GM21619 (cell line): Measurements from ENCODE around the gene AOC3.

Experiments
- ATAC-seq: cut with Tn5 transposase; IDR thresholded peaks from one replicate; pipeline ENCODE4 v1.9.1; 2021; ENCODE audit not compliant: unreplicated experiment

Gene AOC3, protein sequence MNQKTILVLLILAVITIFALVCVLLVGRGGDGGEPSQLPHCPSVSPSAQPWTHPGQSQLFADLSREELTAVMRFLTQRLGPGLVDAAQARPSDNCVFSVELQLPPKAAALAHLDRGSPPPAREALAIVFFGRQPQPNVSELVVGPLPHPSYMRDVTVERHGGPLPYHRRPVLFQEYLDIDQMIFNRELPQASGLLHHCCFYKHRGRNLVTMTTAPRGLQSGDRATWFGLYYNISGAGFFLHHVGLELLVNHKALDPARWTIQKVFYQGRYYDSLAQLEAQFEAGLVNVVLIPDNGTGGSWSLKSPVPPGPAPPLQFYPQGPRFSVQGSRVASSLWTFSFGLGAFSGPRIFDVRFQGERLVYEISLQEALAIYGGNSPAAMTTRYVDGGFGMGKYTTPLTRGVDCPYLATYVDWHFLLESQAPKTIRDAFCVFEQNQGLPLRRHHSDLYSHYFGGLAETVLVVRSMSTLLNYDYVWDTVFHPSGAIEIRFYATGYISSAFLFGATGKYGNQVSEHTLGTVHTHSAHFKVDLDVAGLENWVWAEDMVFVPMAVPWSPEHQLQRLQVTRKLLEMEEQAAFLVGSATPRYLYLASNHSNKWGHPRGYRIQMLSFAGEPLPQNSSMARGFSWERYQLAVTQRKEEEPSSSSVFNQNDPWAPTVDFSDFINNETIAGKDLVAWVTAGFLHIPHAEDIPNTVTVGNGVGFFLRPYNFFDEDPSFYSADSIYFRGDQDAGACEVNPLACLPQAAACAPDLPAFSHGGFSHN

DNA sequence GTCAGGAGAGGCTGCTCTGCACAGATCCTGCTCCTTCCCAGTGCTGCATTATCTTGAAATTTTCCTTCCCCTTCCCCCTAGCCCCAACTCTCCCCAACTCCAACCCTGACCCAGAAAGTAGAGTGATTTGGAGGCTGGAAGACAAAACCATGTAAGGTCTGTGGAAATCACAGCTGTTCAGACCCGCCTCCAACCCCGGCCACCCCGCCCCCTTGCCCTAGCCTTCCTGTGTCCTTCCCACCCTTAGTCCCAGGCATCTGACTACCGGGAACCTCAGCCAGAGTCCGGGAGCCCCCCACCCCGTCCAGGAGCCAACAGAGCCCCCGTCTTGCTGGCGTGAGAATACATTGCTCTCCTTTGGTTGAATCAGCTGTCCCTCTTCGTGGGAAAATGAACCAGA lies at the start of gene AOC3:
TSS of gene AOC3 (plus strand) at position 246 of the 400 bp plus-strand sequence. CDS start at position 391, 145 bp downstream.
- ATAC-seq = no peak

DNA sequence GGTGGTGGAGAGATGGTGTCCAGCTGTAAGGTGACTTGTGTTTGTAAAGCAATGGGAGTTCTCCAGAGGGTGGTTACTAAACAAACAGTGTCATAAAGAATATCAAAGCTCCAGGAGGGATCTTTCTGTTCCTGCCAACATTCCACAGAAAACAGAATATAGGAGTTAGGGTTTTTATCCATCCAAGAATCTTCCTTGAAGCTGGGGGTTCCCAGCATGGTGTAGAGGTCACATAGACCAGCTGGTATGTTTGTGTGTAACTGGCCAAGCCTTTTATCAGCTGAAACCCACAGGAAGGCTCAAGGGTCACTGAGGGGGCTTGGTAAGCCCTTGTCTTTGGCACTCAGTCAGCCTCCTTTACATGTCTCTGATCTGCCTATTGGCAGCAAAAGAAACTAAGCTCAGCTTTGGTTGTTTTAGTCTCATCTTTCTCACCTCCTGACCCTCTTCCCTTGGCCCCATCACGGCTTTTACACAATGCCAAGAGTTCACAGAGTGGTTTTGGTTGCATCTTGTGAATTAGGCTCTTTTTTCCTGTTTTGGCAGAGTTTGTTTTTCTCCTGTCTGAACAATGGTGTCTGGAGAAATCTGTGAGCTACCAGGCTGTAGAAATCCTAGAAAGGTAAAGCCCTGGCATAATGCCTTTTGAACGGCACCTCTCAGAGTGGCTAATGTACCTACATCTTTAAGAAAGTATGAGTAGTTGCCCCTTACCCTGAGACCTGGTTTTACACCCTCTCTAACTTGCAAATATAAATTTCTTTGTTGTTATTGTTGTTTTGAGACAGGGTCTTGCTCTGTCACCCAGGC lies 47.7 kb upstream of the AOC3 start:
- no peak for ATAC-seq

DNA sequence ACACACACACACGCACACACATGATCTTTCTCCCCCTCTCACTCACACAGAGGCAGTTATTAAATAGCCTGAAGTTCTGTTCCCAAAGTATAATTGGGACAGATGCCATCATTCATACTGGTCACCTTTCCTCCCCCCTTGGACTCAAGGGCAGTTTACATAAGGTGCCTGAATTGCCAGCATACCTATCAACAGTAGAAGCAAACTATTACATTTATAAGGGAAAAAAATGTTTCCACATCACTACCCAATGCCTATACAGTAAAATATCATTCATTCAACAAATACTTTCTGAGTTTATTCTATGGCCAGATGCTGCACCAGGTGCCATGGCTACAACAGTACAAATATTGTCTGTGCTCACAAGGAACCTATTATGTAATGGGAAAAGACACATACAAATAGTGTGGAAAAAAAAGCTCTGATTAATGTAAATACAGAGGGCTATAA lies 46.1 kb upstream of the AOC3 start:
- ATAC-seq = no peak

DNA sequence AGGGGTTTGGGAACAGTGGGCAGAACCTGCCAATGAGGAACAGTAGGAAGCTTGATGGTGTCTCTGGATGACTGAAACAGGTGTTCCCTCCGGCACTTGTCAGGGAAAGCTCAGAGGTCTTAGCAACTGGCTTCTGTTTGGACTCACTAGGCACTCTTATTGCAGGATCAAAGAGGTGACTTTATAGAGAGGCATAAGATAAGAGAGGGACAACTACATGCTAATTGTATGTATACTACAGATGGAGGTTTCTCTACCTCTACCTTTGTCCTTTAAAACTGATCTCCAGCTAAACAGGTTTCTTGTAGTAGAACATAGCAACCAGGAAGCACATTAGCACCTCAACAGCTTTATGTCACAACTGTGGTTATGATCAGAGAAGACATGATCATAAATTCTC lies 44.8 kb upstream of the AOC3 start:
- ATAC-seq = no peak

DNA sequence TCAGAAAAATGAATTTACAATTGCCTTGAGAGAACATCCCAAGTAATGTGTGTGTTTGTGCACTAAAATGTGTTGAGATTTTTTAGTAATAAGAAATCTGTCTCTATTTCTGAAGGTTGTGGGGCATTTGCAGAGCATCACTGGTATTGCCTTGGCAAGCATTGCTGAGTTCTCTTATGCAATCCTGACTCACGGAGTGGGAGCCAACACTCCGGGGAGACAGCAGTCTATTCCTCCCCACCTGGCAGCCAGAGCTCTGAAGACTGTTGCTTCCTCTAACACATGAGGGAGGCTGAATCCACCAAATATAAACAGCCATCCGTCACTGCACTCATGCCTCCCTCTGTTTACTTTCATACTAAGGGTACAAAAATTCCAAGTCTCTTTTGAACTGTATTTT lies 41.7 kb upstream of the AOC3 start:
- ATAC-seq = no peak

DNA sequence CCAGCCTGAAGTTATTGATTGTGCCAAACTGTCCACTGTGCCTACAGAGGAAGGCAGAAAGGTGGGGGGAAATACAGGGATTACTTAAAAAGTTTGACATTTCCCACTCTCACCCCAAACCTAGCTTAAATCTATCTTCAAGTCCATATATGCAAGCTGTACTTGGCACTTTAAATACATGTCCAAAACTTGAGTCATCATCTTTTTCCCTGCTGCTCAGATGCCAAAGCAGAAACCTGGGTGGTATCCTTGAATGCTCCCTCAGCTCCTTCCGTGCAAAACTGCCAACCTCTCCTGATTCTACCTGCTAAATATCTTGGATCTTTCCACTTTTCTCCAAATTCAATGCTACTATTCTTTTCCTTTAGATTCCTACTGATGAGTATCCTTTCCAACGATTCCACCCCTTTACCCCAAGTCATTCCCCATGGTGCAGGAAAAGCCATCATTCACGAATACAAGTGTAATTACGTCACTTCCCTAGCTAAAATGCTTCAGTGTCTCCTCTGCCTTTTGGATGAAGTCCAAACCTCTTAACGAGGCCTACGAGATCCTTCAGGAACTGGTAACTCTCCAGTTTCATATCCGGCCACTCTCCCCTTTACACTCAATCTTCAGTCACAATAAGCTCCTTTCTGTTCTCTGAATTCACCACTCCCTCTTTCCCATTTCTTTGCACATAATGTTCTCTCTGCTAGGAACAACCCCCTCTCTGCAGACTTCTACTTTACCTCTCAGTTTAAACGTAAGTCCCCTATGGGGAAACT lies 36.2 kb upstream of the AOC3 start:
- ATAC-seq = no peak

DNA sequence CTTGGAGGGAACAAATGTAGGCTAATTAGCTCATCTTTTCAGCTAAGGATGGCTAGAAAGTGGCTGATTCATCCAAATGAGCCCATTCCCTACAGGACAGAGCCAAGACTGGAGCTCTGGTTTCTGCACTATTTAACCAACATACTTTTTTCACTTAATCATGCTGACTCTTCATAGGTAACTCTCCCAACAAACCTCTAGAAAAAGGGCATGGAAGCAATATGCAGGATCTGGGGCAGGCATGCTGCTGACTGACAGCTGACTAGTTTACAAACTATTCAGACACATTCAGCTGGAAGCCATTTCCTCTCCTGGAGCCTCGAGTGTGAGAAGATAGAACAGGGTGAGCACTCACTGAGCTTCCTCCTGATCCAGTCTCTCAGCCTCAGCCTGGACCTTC lies 33.1 kb upstream of the AOC3 start:
- ATAC-seq = no peak

DNA sequence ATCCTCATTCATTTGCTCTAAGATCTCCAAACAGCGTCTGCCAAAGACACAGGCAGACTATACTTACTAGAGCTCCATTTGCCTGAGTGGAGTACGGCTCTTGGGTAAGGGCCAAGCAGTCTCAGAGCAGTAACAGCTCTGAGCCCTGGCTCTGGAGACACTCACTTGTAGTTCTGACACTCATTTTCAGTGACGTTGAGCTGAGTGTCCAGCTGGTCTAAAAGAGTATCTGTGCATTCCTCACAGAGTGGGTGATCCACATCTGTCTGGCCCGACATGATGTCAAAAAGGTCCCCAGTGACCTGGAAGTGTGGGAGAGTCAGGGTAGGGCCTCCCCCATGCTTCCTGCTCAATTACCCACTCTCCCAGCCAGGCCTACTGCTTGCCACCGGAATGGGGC lies 32.6 kb upstream of the AOC3 start:
- no peak for ATAC-seq

DNA sequence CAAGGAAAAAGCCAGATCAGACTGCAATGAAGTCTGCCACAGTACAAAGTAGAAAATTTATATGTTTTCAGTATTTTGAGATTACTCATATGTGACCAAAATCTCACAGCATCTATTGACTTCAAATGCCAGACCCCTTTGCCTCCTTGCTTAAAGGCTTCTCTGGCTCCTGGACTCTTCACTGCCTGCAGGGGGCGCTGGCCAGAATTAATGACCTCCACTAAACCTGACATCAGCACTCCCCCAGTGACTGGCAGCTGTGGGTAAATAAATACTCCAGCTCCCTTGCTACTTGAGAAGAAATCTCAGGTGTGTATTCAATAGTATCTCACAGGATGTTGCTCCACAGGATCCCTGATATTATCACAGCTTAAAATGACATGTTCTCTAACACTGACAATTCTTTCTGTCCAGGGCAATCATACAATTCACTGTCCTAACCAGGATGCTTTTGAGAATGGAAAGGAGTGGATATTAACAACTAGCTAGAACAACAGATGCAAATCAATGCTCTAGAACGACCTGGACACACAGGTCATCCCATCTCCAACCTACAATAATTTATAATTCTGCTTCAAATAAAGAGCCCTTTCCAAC lies 31.0 kb upstream of the AOC3 start:
- ATAC-seq = no peak

DNA sequence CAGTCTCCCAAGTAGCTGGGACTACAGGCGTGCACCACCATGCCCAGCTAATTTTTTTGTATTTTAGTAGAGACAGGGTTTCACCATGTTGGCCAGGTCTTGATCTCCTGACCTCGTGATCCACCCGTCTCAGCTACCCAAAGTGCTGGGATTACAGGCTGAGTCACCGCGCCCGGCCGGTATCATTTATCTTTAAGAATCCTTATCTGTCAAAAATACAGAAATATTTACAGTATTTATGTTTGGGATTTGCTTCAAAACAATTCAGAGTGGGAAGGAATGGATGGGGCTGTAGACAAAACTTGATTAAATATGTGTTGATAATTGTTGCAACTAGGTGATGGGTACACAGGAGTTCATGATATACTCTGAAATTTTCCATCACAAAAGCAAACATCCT lies 29.8 kb upstream of the AOC3 start:
- ATAC-seq = no peak

DNA sequence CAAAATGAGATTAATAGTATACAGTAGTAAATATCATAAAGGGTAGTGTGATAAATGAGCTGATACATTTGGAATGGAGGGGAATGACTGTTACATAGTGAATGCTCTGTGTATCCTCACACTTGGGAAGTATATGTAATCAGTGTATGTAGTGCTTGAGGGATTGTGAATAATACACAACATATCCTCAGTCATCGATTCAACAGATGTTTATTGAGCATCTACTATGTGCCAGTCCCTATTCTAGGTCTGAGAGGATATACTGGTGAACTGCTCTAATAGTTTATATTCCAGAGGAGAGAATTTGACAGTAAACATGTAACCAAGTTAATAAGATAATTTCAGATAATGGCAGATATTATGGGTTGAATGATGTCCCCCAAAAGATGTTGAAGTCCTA lies 23.5 kb upstream of the AOC3 start:
- ATAC-seq = no peak

DNA sequence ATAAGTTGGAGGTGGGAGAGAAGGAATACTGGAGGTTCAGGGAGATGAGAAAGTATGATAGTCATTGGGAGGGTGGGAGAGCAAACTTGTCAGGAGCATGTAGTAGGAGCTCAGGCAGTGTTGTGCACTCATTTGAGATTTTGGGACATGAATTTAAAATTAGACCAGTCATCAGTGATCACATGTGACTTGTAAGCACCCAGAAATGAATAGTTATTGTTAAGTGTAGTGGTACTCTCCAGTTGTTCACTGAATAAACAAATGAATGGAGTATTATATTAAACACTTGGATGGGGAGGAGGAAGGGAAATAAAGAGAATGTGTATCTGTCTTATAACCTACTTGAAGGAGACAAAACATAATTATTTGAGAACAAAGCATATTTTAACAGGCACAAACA lies 20.0 kb upstream of the AOC3 start:
- ATAC-seq = no peak

DNA sequence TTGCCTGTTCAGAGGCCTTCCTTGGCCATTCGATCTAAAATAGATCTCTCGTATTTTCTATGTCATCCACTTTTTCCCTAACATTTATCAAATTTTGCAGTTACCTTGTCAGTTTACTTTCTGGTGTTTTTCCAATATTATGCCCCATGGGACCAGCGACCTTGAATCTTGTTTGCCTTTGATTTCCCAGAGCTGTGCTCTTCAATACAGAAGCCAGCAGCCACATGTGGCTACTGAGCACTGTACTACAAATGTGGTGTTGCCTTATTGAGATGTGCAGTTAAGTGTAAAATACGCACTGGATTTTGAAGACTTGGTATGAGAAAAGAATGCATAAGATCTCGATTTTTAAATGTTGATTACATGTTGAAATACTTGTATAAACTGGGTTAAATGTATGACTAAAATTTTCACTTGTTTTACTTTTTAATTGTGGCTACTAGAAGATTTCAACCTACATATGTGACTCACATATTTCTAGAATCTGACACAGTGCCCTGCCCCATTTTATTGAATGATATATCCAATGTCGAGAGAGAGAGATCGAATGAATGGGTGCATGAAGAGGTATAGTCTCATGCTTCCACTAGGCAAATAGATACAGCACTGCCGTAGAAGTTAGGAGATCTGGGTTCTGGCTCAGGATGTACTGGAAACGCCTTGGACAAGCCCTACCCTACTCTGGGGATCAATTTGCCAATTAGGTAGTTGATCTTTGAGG lies 18.6 kb upstream of the AOC3 start:
- ATAC-seq = peak; percentile 12

DNA sequence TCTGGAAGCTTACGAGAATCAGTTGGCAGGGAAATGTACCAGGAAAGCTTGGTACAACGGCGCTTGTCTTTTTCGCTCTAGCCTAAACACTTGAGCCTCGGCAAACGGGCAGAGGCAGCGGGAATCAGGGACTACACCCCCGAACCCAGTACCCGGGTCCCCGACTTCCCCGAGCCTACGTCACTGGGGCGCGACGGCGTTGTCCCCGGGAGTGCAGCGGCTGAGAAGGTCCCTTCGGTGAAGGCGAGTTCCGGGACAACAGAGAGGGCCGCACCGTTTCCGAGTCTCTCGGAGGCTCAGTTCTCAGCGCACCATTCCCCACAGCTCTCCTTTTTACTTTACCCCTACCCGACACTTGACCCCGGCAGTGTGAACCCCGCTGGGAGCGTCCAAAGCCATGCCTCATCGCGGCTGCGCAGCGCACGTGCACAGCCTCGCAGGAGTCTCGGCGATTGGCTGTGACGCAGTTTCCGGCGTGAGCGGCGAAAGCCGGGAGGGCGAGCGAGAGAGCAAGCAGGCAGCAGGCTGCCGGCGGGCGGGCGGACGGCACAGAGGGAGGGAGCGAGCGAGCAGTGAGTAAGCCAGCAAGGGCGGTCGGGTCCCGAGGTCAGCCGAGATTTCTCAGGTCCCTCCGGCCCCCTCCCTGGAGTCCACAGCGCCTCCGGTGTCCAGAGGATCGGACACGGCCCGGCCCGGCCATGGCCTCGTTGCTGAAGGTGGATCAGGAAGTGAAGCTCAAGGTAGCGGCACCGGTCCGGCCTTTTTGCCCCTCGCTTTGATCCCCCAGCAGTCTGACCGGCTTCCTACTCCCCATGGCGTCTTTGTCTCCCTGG lies 17.8 kb upstream of the AOC3 start, which contains the start of gene PSME3:
TSS of gene PSME3 (plus strand) at position 464 of the 833 bp plus-strand sequence. CDS start at position 699, 235 bp downstream.
- ATAC-seq = peak; percentile 77

DNA sequence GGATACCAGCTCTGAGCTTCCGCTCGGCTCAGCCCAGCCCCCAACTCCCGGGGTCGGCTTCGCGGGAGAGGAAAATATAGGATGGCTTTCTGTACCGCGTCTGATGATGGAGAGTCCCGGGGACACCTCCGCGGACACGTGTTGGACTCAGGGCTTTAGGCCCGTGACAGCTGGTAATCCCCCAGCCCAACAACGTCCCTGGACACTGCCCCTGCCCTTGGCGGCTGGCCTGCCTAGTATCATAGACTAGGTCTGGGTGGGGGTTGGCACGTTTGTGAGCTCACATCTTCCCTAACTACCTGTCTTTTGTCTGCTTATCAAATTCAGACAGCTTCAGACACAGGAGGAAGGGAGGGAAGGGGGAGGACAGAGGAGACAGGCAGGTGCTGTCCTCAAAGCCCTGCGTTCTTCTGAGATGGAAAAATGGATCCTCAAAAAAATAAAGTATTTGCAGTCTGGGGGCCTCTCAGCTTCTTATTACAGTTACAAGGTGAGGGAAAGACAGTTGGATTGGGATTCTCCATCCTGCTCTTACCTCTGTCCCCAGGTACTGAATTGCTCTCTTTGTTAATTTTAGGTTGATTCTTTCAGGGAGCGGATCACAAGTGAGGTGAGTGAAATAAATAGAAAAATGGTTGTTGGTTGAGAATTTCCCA lies 17.1 kb upstream of the AOC3 start:
- ATAC-seq = peak; percentile 26

DNA sequence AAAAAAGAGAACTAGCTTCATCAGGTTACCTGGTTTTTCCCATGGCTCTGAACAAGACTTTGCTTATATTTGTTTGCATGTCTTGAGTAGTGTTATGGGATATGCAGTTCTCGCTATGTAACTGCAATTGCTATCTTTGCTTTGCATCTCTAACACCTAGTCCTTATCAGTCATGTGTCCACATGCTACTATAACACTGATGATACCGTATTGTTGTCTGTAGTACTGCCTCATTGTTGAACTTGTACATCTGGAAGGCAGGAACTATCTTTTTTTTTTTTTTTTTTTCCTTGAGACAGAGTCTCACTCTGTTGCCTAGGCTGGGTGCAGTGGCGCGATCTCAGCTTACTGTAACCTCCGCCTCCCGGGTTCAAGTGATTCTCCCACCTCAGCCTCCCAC lies 15.3 kb upstream of the AOC3 start:
- ATAC-seq = no peak

DNA sequence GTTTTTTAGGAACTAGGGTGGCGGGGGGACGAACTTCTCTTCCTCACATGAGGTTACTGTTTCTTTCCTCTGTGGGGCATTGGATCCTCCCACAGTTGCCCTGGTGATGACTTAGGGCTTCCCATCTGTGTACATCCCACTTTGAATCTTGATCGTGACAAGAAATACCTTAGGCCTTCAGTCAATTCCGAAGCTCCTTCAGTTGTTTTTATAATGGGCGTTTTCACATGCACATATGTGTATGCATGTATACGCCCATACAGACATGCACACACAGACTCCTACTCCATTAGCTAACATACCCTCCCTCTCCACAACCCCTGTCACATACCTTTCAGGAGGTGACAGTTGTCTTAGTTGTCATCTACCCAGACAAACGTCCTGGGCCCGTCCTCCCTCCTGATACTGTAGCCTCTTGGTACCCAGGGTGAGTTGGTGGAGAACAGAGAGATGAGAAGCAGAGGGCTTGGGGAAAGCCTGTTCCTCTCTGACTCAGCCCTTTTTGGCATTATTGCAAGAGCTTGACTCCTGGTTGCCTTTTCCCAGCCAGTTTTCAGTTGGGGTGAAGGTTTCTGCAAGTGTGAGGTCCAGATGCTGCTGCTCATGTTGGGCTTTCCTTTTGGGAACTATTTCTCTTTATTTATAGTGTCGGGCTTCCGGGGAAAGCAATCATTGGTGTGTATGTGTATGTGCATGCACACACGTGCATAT lies 8.9 kb upstream of the AOC3 start:
- no peak for ATAC-seq
